Neural progenitor cell (in vitro differentiated cells): ENCODE measurements around the gene RSPH1. TPM values are rescaled to one million over a fixed set of nuclear protein-coding genes. Genes with fewer than 3 reads are reported as not detected.

Experiments
- DNase-seq: peaks from one replicate; pipeline ENCODE4 v3.0.0-alpha.2; 2016; ENCODE audit warnings: low spot score
- H2AFZ ChIP-seq: fragments of 200-600 bp; sonication (generic); replicated peaks from 2 replicates; pipeline ENCODE4 v1.6.1; 2016; ENCODE audit warnings: antibody characterized with exemption
- H3F3A ChIP-seq: fragments of 200-600 bp; sonication (generic); 2 replicates; pipeline ENCODE4 v1.6.1; 2016; ENCODE audit warnings: antibody characterized with exemption, low read depth
- H3K27ac ChIP-seq: fragments of 200-600 bp; sonication (generic); 2 replicates; pipeline ENCODE4 v1.5.1; 2016; ENCODE audit warnings: mild to moderate bottlenecking
- H3K27me3 ChIP-seq: fragments of 200-600 bp; sonication (generic); 2 replicates; pipeline ENCODE4 v1.6.1; 2016; ENCODE audit warnings: mild to moderate bottlenecking, moderate library complexity
- H3K36me3 ChIP-seq: fragments of 200-600 bp; sonication (generic); 2 replicates; pipeline ENCODE4 v1.5.1; 2016
- H3K4me1 ChIP-seq: fragments of 200-600 bp; sonication (generic); 2 replicates; pipeline ENCODE4 v1.6.1; 2016; ENCODE audit warnings: mixed run types
- H3K4me2 ChIP-seq: fragments of 200-600 bp; sonication (generic); 2 replicates; pipeline ENCODE4 v1.6.1; 2016
- H3K4me3 ChIP-seq: fragments of 200-600 bp; sonication (generic); 2 replicates; pipeline ENCODE4 v1.5.1; 2016
- H3K79me2 ChIP-seq: fragments of 200-600 bp; sonication (generic); 2 replicates; pipeline ENCODE4 v1.6.1; 2016; ENCODE audit warnings: low read depth
- H3K9ac ChIP-seq: fragments of 200-600 bp; sonication (generic); 2 replicates; pipeline ENCODE4 v1.6.1; 2016
- H3K9me3 ChIP-seq: fragments of 200-600 bp; sonication (generic); 2 replicates; pipeline ENCODE4 v1.5.1; 2016; ENCODE audit warnings: low read depth
- H4K20me1 ChIP-seq: fragments of 200-600 bp; sonication (generic); 2 replicates; pipeline ENCODE4 v1.6.1; 2016; ENCODE audit warnings: low read depth
- H3K27ac Mint-ChIP-seq: 3 replicates; pipeline ENCODE4 v1.8.0; 2021; ENCODE audit warnings: mixed read lengths
- H3K27me3 Mint-ChIP-seq: 2 replicates; pipeline ENCODE4 v1.8.0; 2022; ENCODE audit warnings: low read depth, mild to moderate bottlenecking, inconsistent platforms, moderate library complexity, mixed read lengths; ENCODE audit not compliant: insufficient read depth
- H3K36me3 Mint-ChIP-seq: 3 replicates; pipeline ENCODE4 v1.8.0; 2021; ENCODE audit warnings: mixed read lengths
- H3K4me1 Mint-ChIP-seq: 3 replicates; pipeline ENCODE4 v1.8.0; 2021; ENCODE audit warnings: mixed read lengths
- H3K4me3 Mint-ChIP-seq: 3 replicates; pipeline ENCODE4 v1.8.0; 2021; ENCODE audit warnings: mild to moderate bottlenecking, moderate library complexity, mixed read lengths
- H3K9me3 Mint-ChIP-seq: 3 replicates; pipeline ENCODE4 v1.8.0; 2020; ENCODE audit warnings: mixed read lengths
- CTCF ChIP-seq: fragments of 200-600 bp; sonication (generic); IDR thresholded peaks from 2 replicates; pipeline ENCODE4 v1.5.1; 2017; ENCODE audit warnings: antibody characterized with exemption, mild to moderate bottlenecking
- EZH2 ChIP-seq: fragments of 200-600 bp; sonication (generic); IDR thresholded peaks from 2 replicates; pipeline ENCODE4 v1.6.1; 2017; ENCODE audit warnings: antibody characterized with exemption, mild to moderate bottlenecking, moderate library complexity
- EZH2phosphoT487 ChIP-seq: fragments of 200-600 bp; sonication (generic); IDR thresholded peaks from 2 replicates; pipeline ENCODE4 v1.6.1; 2017; ENCODE audit warnings: antibody characterized with exemption
- total RNA-seq: library from RNA; depleted of rRNA; stranded (reverse); fragments of >200 nt; gene quantifications from 2 replicates; pipeline ENCODE4 v1.2.3, GENCODE V29; 2015; ENCODE audit warnings: low replicate concordance

Gene RSPH1
- total RNA-seq, 1 donor from 2014 or later: 0.04 TPM

GRCh38 chr21:42426876-42427480 lies 69.0 kb downstream of the RSPH1 start:
- Histone ChIP-seq H3K27me3 (no peaks in the 10 kb centered on the region), H3K4me3 (no peak overlapping the region), H3K36me3 (no peaks in the 10 kb centered on the region), H4K20me1 (no peaks in the 10 kb centered on the region), H3F3A (no peaks in the 10 kb centered on the region), H3K9ac (no peak overlapping the region), H2AFZ (no peak overlapping the region), H3K79me2 (no peaks in the 10 kb centered on the region), H3K4me2 (no peak overlapping the region), H3K27ac (no peak overlapping the region), H3K9me3 (no peaks in the 10 kb centered on the region), H3K4me1 (no peaks in the 10 kb centered on the region)
- no peaks in the 10 kb centered on the region for H3K4me1 Mint-ChIP-seq
- no peak overlapping the region for H3K27ac Mint-ChIP-seq
- no peak overlapping the region for H3K4me3 Mint-ChIP-seq
- TF ChIP-seq CTCF (no peak), EZH2 (no peak), EZH2phosphoT487 (no peak)
- no peaks in the 10 kb centered on the region for H3K9me3 Mint-ChIP-seq
- DNase-seq: no peak
- peaks cover 4% of the 10 kb centered on the region for H3K27me3 Mint-ChIP-seq
- H3K36me3 Mint-ChIP-seq: no peaks in the 10 kb centered on the region

- H2AFZ ChIP-seq: no peak overlapping the region
- H3K9me3 ChIP-seq: no peaks in the 10 kb centered on the region
- TF ChIP-seq EZH2 (no peak), CTCF (no peak), EZH2phosphoT487 (no peak)
- H3K79me2 ChIP-seq: no peaks in the 10 kb centered on the region
- no peak overlapping the region for H3K27ac ChIP-seq
- H3K4me1 Mint-ChIP-seq: no peaks in the 10 kb centered on the region
- no peak overlapping the region for H3K4me2 ChIP-seq
- H3K4me3 Mint-ChIP-seq: no peak overlapping the region
- peaks cover 4% of the 10 kb centered on the region for H3K27me3 Mint-ChIP-seq
- H3K4me3 ChIP-seq: no peak overlapping the region
- H3K9ac ChIP-seq: no peak overlapping the region
- no peaks in the 10 kb centered on the region for H3K36me3 ChIP-seq
- H3K9me3 Mint-ChIP-seq: no peaks in the 10 kb centered on the region
- no peak for DNase-seq
- H3K27ac Mint-ChIP-seq: no peak overlapping the region
- no peaks in the 10 kb centered on the region for H4K20me1 ChIP-seq
- no peaks in the 10 kb centered on the region for H3K4me1 ChIP-seq
- H3F3A ChIP-seq: no peaks in the 10 kb centered on the region
- H3K36me3 Mint-ChIP-seq: no peaks in the 10 kb centered on the region
- no peaks in the 10 kb centered on the region for H3K27me3 ChIP-seq
Measured at GRCh38 chr21:42426424-42426823, 69.6 kb downstream of the RSPH1 start.

- no peaks in the 10 kb centered on the region for H3K27me3 ChIP-seq
- no peaks in the 10 kb centered on the region for H3K4me1 Mint-ChIP-seq
- H3K4me1 ChIP-seq: no peaks in the 10 kb centered on the region
- no peaks in the 10 kb centered on the region for H4K20me1 ChIP-seq
- H3K27ac ChIP-seq: no peak overlapping the region
- no peaks in the 10 kb centered on the region for H3K9me3 Mint-ChIP-seq
- H3K79me2 ChIP-seq: no peaks in the 10 kb centered on the region
- no peak overlapping the region for H2AFZ ChIP-seq
- no peak for TF ChIP-seq EZH2
- TF ChIP-seq CTCF: no peak
- no peak for TF ChIP-seq EZH2phosphoT487
- H3K4me3 Mint-ChIP-seq: no peak overlapping the region
- H3K36me3 ChIP-seq: no peaks in the 10 kb centered on the region
- H3K27me3 Mint-ChIP-seq: peaks cover 4% of the 10 kb centered on the region
- no peak overlapping the region for H3K4me3 ChIP-seq
- no peak overlapping the region for H3K27ac Mint-ChIP-seq
- no peaks in the 10 kb centered on the region for H3K9me3 ChIP-seq
- no peak overlapping the region for H3K9ac ChIP-seq
- DNase-seq: no peak
- H3K36me3 Mint-ChIP-seq: no peaks in the 10 kb centered on the region
- H3F3A ChIP-seq: no peaks in the 10 kb centered on the region
- no peak overlapping the region for H3K4me2 ChIP-seq
Measured at GRCh38 chr21:42425591-42425990, 70.4 kb downstream of the RSPH1 start.
